H1 (cell line): ENCODE results near the gene ARPP21.

ENCODE experiments used
- BRCA1 ChIP-seq: IDR thresholded peaks from 2 replicates; pipeline ENCODE4 v1.6.1; 2012; ENCODE audit warnings: low read depth, low read length, improper control_type of control experiment
- CREB1 ChIP-seq: IDR thresholded peaks from 2 replicates; pipeline ENCODE4 v1.6.1; 2012; ENCODE audit warnings: inconsistent platforms
- CTCF ChIP-seq, 3 experiments: IDR thresholded peaks; 1 replicate in 2 of 3; 2 replicates in 1 of 3; pipeline versions ENCODE4 v1.5.1 to v1.6.1; 2011; ENCODE audit warnings: low read length in 3 of 3, mild to moderate bottlenecking in 3 of 3, inconsistent platforms in 2 of 3, low read depth in 1 of 3, moderate library complexity in 1 of 3; ENCODE audit not compliant: insufficient read depth in 1 of 3; ENCODE audit errors: control extremely low read depth in 1 of 3
- EP300 ChIP-seq, 2 experiments: IDR thresholded peaks; 1 replicate in 1 of 2; 2 replicates in 1 of 2; pipeline ENCODE4 v1.6.1; 2011 to 2012; ENCODE audit warnings: low read depth in 2 of 2, low read length in 2 of 2, mild to moderate bottlenecking in 2 of 2, borderline replicate concordance in 1 of 2, inconsistent platforms in 1 of 2, moderate library complexity in 1 of 2
- EZH2 ChIP-seq: fragments of 200-600 bp; sonication (generic); IDR thresholded peaks from 2 replicates; pipeline ENCODE4 v1.7.1; 2012; ENCODE audit warnings: low read depth, mild to moderate bottlenecking, moderate library complexity, low read length, inconsistent platforms; ENCODE audit not compliant: severe bottlenecking
- JUN ChIP-seq: IDR thresholded peaks from 2 replicates; pipeline ENCODE4 v1.6.1; 2011; ENCODE audit warnings: low read depth, mild to moderate bottlenecking, improper control_type of control experiment, low read length
- JUND ChIP-seq: IDR thresholded peaks from 2 replicates; pipeline ENCODE4 v1.6.1; 2011; ENCODE audit warnings: mild to moderate bottlenecking, improper control_type of control experiment, low read length
- NRF1 ChIP-seq: IDR thresholded peaks from 2 replicates; pipeline ENCODE4 v1.6.1; 2011; ENCODE audit warnings: mild to moderate bottlenecking, low read depth, low read length, improper control_type of control experiment
- POLR2A ChIP-seq, 2 experiments: IDR thresholded peaks; 1 replicate in 1 of 2; 2 replicates in 1 of 2; pipeline ENCODE4 v1.6.1; 2011; ENCODE audit warnings: low read depth in 2 of 2, low read length in 2 of 2, mild to moderate bottlenecking in 2 of 2; ENCODE audit errors: control extremely low read depth in 1 of 2
- POLR2AphosphoS5 ChIP-seq: IDR thresholded peaks from 2 replicates; pipeline ENCODE4 v1.6.1; 2011; ENCODE audit warnings: low read depth, low read length
- RAD21 ChIP-seq, 2 experiments: IDR thresholded peaks in 1 of 2; conservative IDR thresholded peaks in 1 of 2; 2 replicates each; pipeline ENCODE4 v1.6.1; 2011; ENCODE audit warnings: low read depth in 2 of 2, low read length in 2 of 2, improper control_type of control experiment in 1 of 2, inconsistent platforms in 1 of 2, mild to moderate bottlenecking in 1 of 2, moderate library complexity in 1 of 2
- SIX5 ChIP-seq: IDR thresholded peaks from 2 replicates; pipeline ENCODE4 v1.6.1; 2011; ENCODE audit warnings: mild to moderate bottlenecking, low read depth, low read length
- SP2 ChIP-seq: IDR thresholded peaks from 2 replicates; pipeline ENCODE4 v1.6.1; 2012; ENCODE audit warnings: mild to moderate bottlenecking, low read length, inconsistent platforms
- ZNF274 ChIP-seq: IDR thresholded peaks from 2 replicates; pipeline ENCODE4 v1.7.0; 2012; ENCODE audit warnings: low read length, borderline replicate concordance; ENCODE audit errors: extremely low read depth

GRCh38 chr3:35779611-35780010, 140.3 kb downstream of the ARPP21 start:
- TF ChIP-seq NRF1 (no peak), CTCF (IDR thresholded peaks at IDR 0.05; ENCODE audit: control extremely low read depth in 1 of 3, insufficient read depth in 1 of 3, low read depth in 1 of 3, low read length in 3 of 3) (no peak), SP2 (no peak), EZH2 (no peak), JUN (no peak), ZNF274 (no peak), POLR2AphosphoS5 (no peak), EP300 (IDR thresholded peaks at IDR 0.05; ENCODE audit: borderline replicate concordance in 1 of 2, low read depth in 2 of 2, low read length in 2 of 2) (no peak), BRCA1 (no peak), JUND (no peak), CREB1 (no peak), RAD21 (IDR thresholded peaks at IDR 0.05 in 1 of 2, conservative IDR thresholded peaks at IDR 0.05 in 1 of 2; ENCODE audit: low read depth in 2 of 2, low read length in 2 of 2) (no peak), POLR2A (IDR thresholded peaks at IDR 0.05; ENCODE audit: control extremely low read depth in 1 of 2, low read depth in 2 of 2, low read length in 2 of 2) (no peak), SIX5 (no peak)
